ENCODE data around the gene ZNRF2. TPM values are rescaled to one million over a fixed set of nuclear protein-coding genes. Genes with fewer than 3 reads are reported as not detected.
"Not testable (repeated sequence)": the region's sequence is repeated elsewhere in the genome, so short reads cannot be mapped to it uniquely, and the experiment has no call there.

The ZNRF2 gene
- total and polyA plus RNA-seq, 2 donors (not counting 1 experiment from before 2014, with no cell fraction given): 2.6 to 7.9 TPM

GRCh38 chr7:30260246-30260768, 24.1 kb upstream of the ZNRF2 start:
- H4K20me1 ChIP-seq (ENCODE audit: control insufficient read depth, extremely low read depth, insufficient read depth, low read length): no peaks in the 10 kb centered on the region
- no peak overlapping the region for H3K9ac ChIP-seq (ENCODE audit: insufficient read depth, low read length)
- no peaks in the 10 kb centered on the region for H3K9me3 ChIP-seq (ENCODE audit: control insufficient read depth, insufficient read depth, low read depth, low read length)
- no peak overlapping the region for H2AFZ ChIP-seq (ENCODE audit: low read length)
- no peaks in the 10 kb centered on the region for H3K36me3 ChIP-seq (ENCODE audit: control insufficient read depth, insufficient read depth, low read length)
- no peak overlapping the region for H3K27ac ChIP-seq (ENCODE audit: insufficient read depth, low read length)
- H3K4me2 ChIP-seq (ENCODE audit: extremely low read depth, insufficient read depth, low read length): no peak overlapping the region
- no peaks in the 10 kb centered on the region for H3K79me2 ChIP-seq (ENCODE audit: control insufficient read depth, insufficient read depth, low read length)
- H3K4me3 ChIP-seq (replicated peaks in 1 of 4; ENCODE audit: control extremely low read depth in 1 of 4, insufficient read depth in 1 of 4, low read depth in 3 of 4, low read length in 4 of 4): no peak overlapping the region
- H3K27me3 ChIP-seq (ENCODE audit: control insufficient read depth, insufficient read depth, low read length): no peaks in the 10 kb centered on the region
- no peaks in the 10 kb centered on the region for H3K4me1 ChIP-seq (ENCODE audit: control insufficient read depth, extremely low read depth, insufficient read depth, low read length)
- DNase-seq (ENCODE audit: low read depth in 2 of 2): no peak
- no peak for TF ChIP-seq CTCF (conservative IDR thresholded peaks at IDR 0.05 in 1 of 2, IDR thresholded peaks at IDR 0.05 in 1 of 2; ENCODE audit: low read depth in 1 of 2, low read length in 2 of 2)
- TF ChIP-seq EZH2 (IDR thresholded peaks at IDR 0.05; ENCODE audit: low read length, missing control alignments): no peak

GRCh38 chr7:30263090-30263710, 21.2 kb upstream of the ZNRF2 start:
- H3K4me3 ChIP-seq (replicated peaks in 1 of 4; ENCODE audit: control extremely low read depth in 1 of 4, insufficient read depth in 1 of 4, low read depth in 3 of 4, low read length in 4 of 4): no peak overlapping the region
- no peak overlapping the region for H3K27ac ChIP-seq (ENCODE audit: insufficient read depth, low read length)
- no peak overlapping the region for H3K9ac ChIP-seq (ENCODE audit: insufficient read depth, low read length)
- no peak overlapping the region for H2AFZ ChIP-seq (ENCODE audit: low read length)
- no peaks in the 10 kb centered on the region for H3K27me3 ChIP-seq (ENCODE audit: control insufficient read depth, insufficient read depth, low read length)
- TF ChIP-seq CTCF (conservative IDR thresholded peaks at IDR 0.05 in 1 of 2, IDR thresholded peaks at IDR 0.05 in 1 of 2; ENCODE audit: low read depth in 1 of 2, low read length in 2 of 2) (no peak), EZH2 (IDR thresholded peaks at IDR 0.05; ENCODE audit: low read length, missing control alignments) (no peak)
- H3K36me3 ChIP-seq (ENCODE audit: control insufficient read depth, insufficient read depth, low read length): no peaks in the 10 kb centered on the region
- H3K9me3 ChIP-seq (ENCODE audit: control insufficient read depth, insufficient read depth, low read depth, low read length): no peaks in the 10 kb centered on the region
- H3K4me2 ChIP-seq (ENCODE audit: extremely low read depth, insufficient read depth, low read length): no peak overlapping the region
- H3K4me1 ChIP-seq (ENCODE audit: control insufficient read depth, extremely low read depth, insufficient read depth, low read length): no peaks in the 10 kb centered on the region
- no peak for DNase-seq (ENCODE audit: low read depth in 2 of 2)
- no peaks in the 10 kb centered on the region for H3K79me2 ChIP-seq (ENCODE audit: control insufficient read depth, insufficient read depth, low read length)
- H4K20me1 ChIP-seq (ENCODE audit: control insufficient read depth, extremely low read depth, insufficient read depth, low read length): no peaks in the 10 kb centered on the region

- H2AFZ ChIP-seq (ENCODE audit: low read length): no peak overlapping the region
- no peaks in the 10 kb centered on the region for H4K20me1 ChIP-seq (ENCODE audit: control insufficient read depth, extremely low read depth, insufficient read depth, low read length)
- no peaks in the 10 kb centered on the region for H3K36me3 ChIP-seq (ENCODE audit: control insufficient read depth, insufficient read depth, low read length)
- H3K4me3 ChIP-seq (replicated peaks in 1 of 4; ENCODE audit: control extremely low read depth in 1 of 4, insufficient read depth in 1 of 4, low read depth in 3 of 4, low read length in 4 of 4): no peak overlapping the region
- no peak for TF ChIP-seq CTCF (conservative IDR thresholded peaks at IDR 0.05 in 1 of 2, IDR thresholded peaks at IDR 0.05 in 1 of 2; ENCODE audit: low read depth in 1 of 2, low read length in 2 of 2)
- TF ChIP-seq EZH2 (IDR thresholded peaks at IDR 0.05; ENCODE audit: low read length, missing control alignments): no peak
- H3K9me3 ChIP-seq (ENCODE audit: control insufficient read depth, insufficient read depth, low read depth, low read length): no peaks in the 10 kb centered on the region
- H3K79me2 ChIP-seq (ENCODE audit: control insufficient read depth, insufficient read depth, low read length): no peaks in the 10 kb centered on the region
- H3K27me3 ChIP-seq (ENCODE audit: control insufficient read depth, insufficient read depth, low read length): no peaks in the 10 kb centered on the region
- H3K4me1 ChIP-seq (ENCODE audit: control insufficient read depth, extremely low read depth, insufficient read depth, low read length): no peaks in the 10 kb centered on the region
- H3K4me2 ChIP-seq (ENCODE audit: extremely low read depth, insufficient read depth, low read length): no peak overlapping the region
- H3K27ac ChIP-seq (ENCODE audit: insufficient read depth, low read length): no peak overlapping the region
- DNase-seq (ENCODE audit: low read depth in 2 of 2): no peak
- H3K9ac ChIP-seq (ENCODE audit: insufficient read depth, low read length): no peak overlapping the region
Measured at GRCh38 chr7:30264052-30264451, 20.3 kb upstream of the ZNRF2 start.

- not testable (repeated sequence) for H3K27ac ChIP-seq (ENCODE audit: insufficient read depth, low read length); H3K9me3 ChIP-seq (ENCODE audit: control insufficient read depth, insufficient read depth, low read depth, low read length); DNase-seq (ENCODE audit: low read depth in 2 of 2); H3K36me3 ChIP-seq (ENCODE audit: control insufficient read depth, insufficient read depth, low read length); H2AFZ ChIP-seq (ENCODE audit: low read length); H3K27me3 ChIP-seq (ENCODE audit: control insufficient read depth, insufficient read depth, low read length); H3K79me2 ChIP-seq (ENCODE audit: control insufficient read depth, insufficient read depth, low read length); H4K20me1 ChIP-seq (ENCODE audit: control insufficient read depth, extremely low read depth, insufficient read depth, low read length); H3K4me1 ChIP-seq (ENCODE audit: control insufficient read depth, extremely low read depth, insufficient read depth, low read length); H3K4me2 ChIP-seq (ENCODE audit: extremely low read depth, insufficient read depth, low read length); H3K4me3 ChIP-seq (replicated peaks in 1 of 4; ENCODE audit: control extremely low read depth in 1 of 4, insufficient read depth in 1 of 4, low read depth in 3 of 4, low read length in 4 of 4); H3K9ac ChIP-seq (ENCODE audit: insufficient read depth, low read length)
Measured at GRCh38 chr7:30265189-30265588, 19.2 kb upstream of the ZNRF2 start.

Data from fibroblast of lung (primary cell).